Neutrophil (primary cell): ENCODE measurements around the gene TMEM269.

Experiments used
- H3K27ac ChIP-seq: fragments of 200-600 bp; sonication (generic); 2 replicates; pipeline ENCODE4 v1.5.1; 2016; ENCODE audit warnings: mild to moderate bottlenecking, moderate library complexity
- H3K27me3 ChIP-seq: fragments of 200-600 bp; sonication (generic); 2 replicates; pipeline ENCODE4 v1.6.0; 2016; ENCODE audit warnings: mild to moderate bottlenecking
- H3K36me3 ChIP-seq: fragments of 200-600 bp; sonication (generic); 2 replicates; pipeline ENCODE4 v1.5.1; 2017
- H3K4me1 ChIP-seq, 2 experiments: fragments of 200-600 bp in 1 of 2; sonication (generic) in 1 of 2; 1 replicate in 1 of 2; 2 replicates in 1 of 2; pipeline versions ENCODE4 v1.5.1 to v1.6.1; 2013 to 2016; ENCODE audit warnings: low read depth in 1 of 2, low read length in 1 of 2, mild to moderate bottlenecking in 1 of 2, moderate library complexity in 1 of 2; ENCODE audit not compliant: control insufficient read depth in 1 of 2, insufficient read depth in 1 of 2
- H3K4me3 ChIP-seq, 2 experiments: fragments of 200-600 bp in 1 of 2; sonication (generic) in 1 of 2; 1 replicate in 1 of 2; 2 replicates in 1 of 2; pipeline ENCODE4 v1.5.1; 2013 to 2016; ENCODE audit warnings: low read depth in 1 of 2, low read length in 1 of 2, mild to moderate bottlenecking in 1 of 2, moderate library complexity in 1 of 2
- H3K9me3 ChIP-seq: fragments of 200-600 bp; sonication (generic); 2 replicates; pipeline ENCODE4 v1.5.1; 2016
- CTCF ChIP-seq: fragments of 200-600 bp; sonication (generic); IDR thresholded peaks from 2 replicates; pipeline ENCODE4 v1.5.1; 2016; ENCODE audit warnings: antibody characterized with exemption

TMEM269 gene

GRCh38 chr1:42740851-42741580, 43.8 kb upstream of the TMEM269 start:
- no peak for TF ChIP-seq CTCF
- H3K9me3 ChIP-seq: no peaks in the 10 kb centered on the region
- peaks cover 0 to 2% of the 10 kb centered on the region in 2 experiments for H3K4me1 ChIP-seq
- no peak overlapping the region for H3K4me3 ChIP-seq
- no peaks in the 10 kb centered on the region for H3K27me3 ChIP-seq
- H3K27ac ChIP-seq: no peak overlapping the region
- peaks cover 6% of the 10 kb centered on the region for H3K36me3 ChIP-seq

DNA sequence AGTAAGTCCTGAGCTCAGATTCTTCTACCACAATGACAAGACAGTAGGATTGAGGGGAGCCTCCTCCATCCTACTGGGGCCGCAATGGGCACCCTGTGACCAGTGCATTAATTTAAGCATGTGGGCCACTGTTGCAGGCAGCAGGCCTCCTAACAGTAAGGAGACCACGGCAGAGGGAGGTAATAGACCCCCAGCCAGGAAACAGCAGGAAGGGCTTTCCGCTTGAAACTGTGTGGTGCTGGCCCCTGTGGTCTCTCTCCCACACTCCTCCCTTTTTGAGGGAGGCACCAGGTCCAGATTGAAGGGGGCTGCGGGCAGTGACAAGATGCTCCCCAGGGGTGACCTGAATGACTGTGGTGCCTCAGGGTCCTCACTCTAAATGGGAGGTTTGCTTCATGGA, 43.1 kb upstream of the TMEM269 start:
- no peak overlapping the region for H3K27ac ChIP-seq
- peaks cover 13% of the 10 kb centered on the region for H3K36me3 ChIP-seq
- TF ChIP-seq CTCF: no peak
- peaks cover 0 to 2% of the 10 kb centered on the region in 2 experiments for H3K4me1 ChIP-seq
- no peaks in the 10 kb centered on the region for H3K27me3 ChIP-seq
- no peaks in the 10 kb centered on the region for H3K9me3 ChIP-seq
- H3K4me3 ChIP-seq: no peak overlapping the region

DNA sequence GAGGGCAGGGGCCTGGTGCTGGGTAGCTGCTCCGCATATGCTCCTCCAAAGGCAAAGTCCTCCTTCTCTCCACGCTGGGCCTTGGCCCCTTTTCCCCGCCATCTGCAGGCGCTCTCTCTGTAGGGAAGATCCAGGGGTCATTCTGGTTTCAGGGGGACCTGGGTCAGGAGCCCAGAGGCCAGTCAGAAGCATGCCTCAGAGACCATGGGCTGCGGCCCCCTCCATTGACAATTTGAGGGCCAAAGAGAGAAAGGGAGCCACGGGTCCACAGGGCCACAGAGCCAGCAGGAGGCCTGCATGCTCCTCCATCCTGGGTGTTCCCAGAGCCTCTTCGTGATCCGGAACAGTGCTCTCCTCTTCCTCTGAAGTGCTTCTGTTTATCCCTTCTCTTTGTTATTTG, 42.6 kb upstream of the TMEM269 start:
- peaks cover 0 to 2% of the 10 kb centered on the region in 2 experiments for H3K4me1 ChIP-seq
- no peak for TF ChIP-seq CTCF
- no peaks in the 10 kb centered on the region for H3K27me3 ChIP-seq
- H3K27ac ChIP-seq: no peak overlapping the region
- no peaks in the 10 kb centered on the region for H3K9me3 ChIP-seq
- no peak overlapping the region for H3K4me3 ChIP-seq
- peaks cover 17% of the 10 kb centered on the region for H3K36me3 ChIP-seq

GRCh38 chr1:42742617-42743316, 42.0 kb upstream of the TMEM269 start:
- Histone ChIP-seq H3K36me3 (peaks cover 22% of the 10 kb centered on the region), H3K4me1 (no peaks in the 10 kb centered on the region), H3K9me3 (no peaks in the 10 kb centered on the region), H3K27ac (no peak overlapping the region), H3K27me3 (no peaks in the 10 kb centered on the region), H3K4me3 (no peak overlapping the region)
- TF ChIP-seq CTCF: no peak

- Histone ChIP-seq H3K4me3 (no peak overlapping the region), H3K27ac (no peak overlapping the region), H3K9me3 (no peaks in the 10 kb centered on the region), H3K27me3 (no peaks in the 10 kb centered on the region), H3K4me1 (no peaks in the 10 kb centered on the region), H3K36me3 (peaks cover 29% of the 10 kb centered on the region)
- no peak for TF ChIP-seq CTCF
Observed at GRCh38 chr1:42743317-42744147, 41.3 kb upstream of the TMEM269 start.
